Tibial artery (tissue), 4 donors: ENCODE measurements around the gene GLTPD2.

Experiments
- DNase-seq, 2 donors: peaks; one replicate each; pipeline ENCODE4 v3.0.0-alpha.2; 2019
- H3K27ac ChIP-seq, 2 donors: fragments of 200-600 bp; sonication (generic) in 1 of 2; 1 replicate in 1 of 2; 2 replicates in 1 of 2; pipeline ENCODE4 v1.5.1; 2018 to 2019; ENCODE audit warnings: mild to moderate bottlenecking in 1 of 2
- H3K27me3 ChIP-seq, 2 donors: fragments of 200-600 bp; sonication (generic) in 1 of 2; one replicate each; pipeline versions ENCODE4 v1.5.1 to v1.6.0; 2016 to 2019
- H3K36me3 ChIP-seq, 3 donors: fragments of 200-600 bp; sonication (generic) in 2 of 3; one replicate each; pipeline ENCODE4 v1.5.1; 2016 to 2019; ENCODE audit warnings: mild to moderate bottlenecking in 2 of 3
- H3K4me1 ChIP-seq, 4 donors: fragments of 200-600 bp; sonication (generic) in 2 of 4; 1 replicate in 3 of 4; 2 replicates in 1 of 4; pipeline ENCODE4 v1.5.1; 2016 to 2019
- H3K4me3 ChIP-seq, 2 donors: fragments of 200-600 bp; sonication (generic) in 1 of 2; 1 replicate in 1 of 2; 2 replicates in 1 of 2; pipeline ENCODE4 v1.5.1; 2018 to 2019; ENCODE audit warnings: mild to moderate bottlenecking in 2 of 2
- H3K9me3 ChIP-seq, 3 donors: fragments of 200-600 bp; sonication (generic) in 1 of 3; one replicate each; pipeline ENCODE4 v1.5.1; 2016 to 2019
- intact Hi-C: fragments of 100-400 bp; cut with DNase I; formaldehyde crosslinking; loops from one replicate; pipeline ENCODE4 v1.15.0; 2023; ENCODE audit warnings: low total_unique reads
- TF ChIP-seq, protein P1 (sequence below), 2 experiments: fragments of 200-600 bp in 1 of 2; fragments of 450-650 bp in 1 of 2; IDR thresholded peaks; one replicate each; pipeline ENCODE4 v1.5.1; 2017 to 2019; ENCODE audit warnings: antibody characterized with exemption in 2 of 2, mild to moderate bottlenecking in 1 of 2, moderate library complexity in 1 of 2

GLTPD2 gene

DNA sequence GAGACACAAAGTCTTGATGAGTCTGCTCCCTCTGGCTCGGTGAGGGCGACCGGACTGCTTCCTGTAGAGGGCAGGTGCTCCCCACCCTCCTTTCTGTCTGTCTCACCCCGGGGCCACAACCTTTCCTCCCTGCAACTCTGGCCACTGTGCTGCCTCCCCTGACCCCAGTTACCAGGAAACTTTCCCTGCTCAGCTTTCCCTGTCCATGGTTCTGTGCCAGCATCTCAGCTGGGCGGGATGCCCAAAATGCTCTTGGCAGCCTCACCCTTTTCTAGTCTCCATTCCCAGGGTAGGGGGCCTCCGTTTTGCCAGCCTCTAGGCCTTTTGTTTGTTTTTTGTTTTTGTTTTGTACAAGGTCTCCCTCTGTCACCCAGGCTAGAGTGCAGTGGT is 19.6 kb downstream of the GLTPD2 start:
- intact Hi-C loops, result no loop called here
- no peaks in the 10 kb centered on the region for H3K27me3 ChIP-seq
- no peak overlapping the region for H3K27ac ChIP-seq
- peaks cover 0 to 25% (median 18%) of the 10 kb centered on the region in 4 donors for H3K4me1 ChIP-seq
- H3K9me3 ChIP-seq, result no peaks in the 10 kb centered on the region
- peaks cover 0 to 31% (median 6%) of the 10 kb centered on the region in 3 donors for H3K36me3 ChIP-seq
- H3K4me3 ChIP-seq, result peak overlapping the region in 1 of 2 donors; percentile 89
- peak in 1 of 2 donors; percentile 80 for DNase-seq
- TF ChIP-seq, protein P1, sequence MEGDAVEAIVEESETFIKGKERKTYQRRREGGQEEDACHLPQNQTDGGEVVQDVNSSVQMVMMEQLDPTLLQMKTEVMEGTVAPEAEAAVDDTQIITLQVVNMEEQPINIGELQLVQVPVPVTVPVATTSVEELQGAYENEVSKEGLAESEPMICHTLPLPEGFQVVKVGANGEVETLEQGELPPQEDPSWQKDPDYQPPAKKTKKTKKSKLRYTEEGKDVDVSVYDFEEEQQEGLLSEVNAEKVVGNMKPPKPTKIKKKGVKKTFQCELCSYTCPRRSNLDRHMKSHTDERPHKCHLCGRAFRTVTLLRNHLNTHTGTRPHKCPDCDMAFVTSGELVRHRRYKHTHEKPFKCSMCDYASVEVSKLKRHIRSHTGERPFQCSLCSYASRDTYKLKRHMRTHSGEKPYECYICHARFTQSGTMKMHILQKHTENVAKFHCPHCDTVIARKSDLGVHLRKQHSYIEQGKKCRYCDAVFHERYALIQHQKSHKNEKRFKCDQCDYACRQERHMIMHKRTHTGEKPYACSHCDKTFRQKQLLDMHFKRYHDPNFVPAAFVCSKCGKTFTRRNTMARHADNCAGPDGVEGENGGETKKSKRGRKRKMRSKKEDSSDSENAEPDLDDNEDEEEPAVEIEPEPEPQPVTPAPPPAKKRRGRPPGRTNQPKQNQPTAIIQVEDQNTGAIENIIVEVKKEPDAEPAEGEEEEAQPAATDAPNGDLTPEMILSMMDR (IDR thresholded peaks at IDR 0.05), result no peak

DNA sequence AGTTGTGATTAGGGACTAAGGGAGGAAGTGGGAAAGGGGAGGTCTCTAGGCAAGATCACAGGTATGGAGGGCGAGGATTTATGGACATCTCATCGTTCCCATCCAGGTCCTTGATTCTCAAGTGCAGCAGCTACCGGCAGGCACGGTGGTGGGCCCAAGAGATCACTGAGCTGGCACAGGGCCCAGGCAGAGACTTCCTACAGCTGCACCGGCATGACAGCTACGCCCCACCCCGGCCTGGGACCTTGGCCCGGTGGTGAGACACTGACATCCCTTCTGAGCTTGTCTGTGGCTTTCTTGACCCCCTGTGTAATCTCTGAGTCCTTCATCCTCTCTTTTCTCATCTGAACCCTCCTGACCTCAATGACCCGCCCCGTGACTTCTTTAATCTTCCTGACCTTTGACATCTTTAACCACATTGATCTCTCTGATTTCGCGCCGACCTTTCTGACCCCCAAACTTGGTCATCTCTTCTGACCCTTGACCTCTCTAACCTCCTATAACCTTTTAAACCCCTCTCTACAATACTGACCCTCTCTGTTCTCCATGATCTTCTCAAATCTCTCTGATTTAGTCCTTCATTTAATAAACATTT is 22.0 kb downstream of the GLTPD2 start:
- no peaks in the 10 kb centered on the region for H3K27me3 ChIP-seq
- no peak overlapping the region for H3K27ac ChIP-seq
- H3K9me3 ChIP-seq, result no peaks in the 10 kb centered on the region
- intact Hi-C loops, result no loop called here
- no peak overlapping the region for H3K4me3 ChIP-seq
- peaks cover 0 to 48% (median 14%) of the 10 kb centered on the region in 3 donors for H3K36me3 ChIP-seq
- DNase-seq, result no peak
- TF ChIP-seq, protein P1 (IDR thresholded peaks at IDR 0.05), result no peak
- peaks cover 0 to 24% (median 18%) of the 10 kb centered on the region in 4 donors for H3K4me1 ChIP-seq

DNA sequence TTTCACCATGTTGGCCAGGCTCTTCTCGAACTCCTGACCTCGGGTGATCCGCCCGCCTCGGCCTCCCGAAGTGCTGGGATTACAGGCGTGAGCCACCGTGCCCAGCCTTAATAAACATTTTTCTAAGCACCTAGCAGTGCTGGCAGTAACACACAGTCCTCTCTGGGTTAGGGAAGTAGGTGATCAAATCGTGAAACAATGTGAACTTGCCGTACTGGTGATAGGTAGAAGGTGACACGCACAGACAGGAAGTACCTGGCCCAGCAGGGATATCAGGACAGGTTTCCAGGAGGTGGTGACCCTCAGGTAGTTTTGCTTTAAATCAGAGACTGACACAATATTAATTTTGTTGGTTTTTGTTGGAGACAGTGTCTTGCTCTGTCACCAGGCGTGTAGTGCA is 22.7 kb downstream of the GLTPD2 start:
- Histone ChIP-seq H3K9me3 (no peaks in the 10 kb centered on the region), H3K27ac (no peak overlapping the region), H3K36me3 (peaks cover under 1 to 55% (median 19%) of the 10 kb centered on the region in 3 donors), H3K4me1 (peaks cover 0 to 17% (median 15%) of the 10 kb centered on the region in 4 donors), H3K4me3 (no peak overlapping the region), H3K27me3 (no peaks in the 10 kb centered on the region)
- intact Hi-C loops, result no loop called here
- TF ChIP-seq, protein P1 (IDR thresholded peaks at IDR 0.05), result no peak
- DNase-seq, result no peak

DNA sequence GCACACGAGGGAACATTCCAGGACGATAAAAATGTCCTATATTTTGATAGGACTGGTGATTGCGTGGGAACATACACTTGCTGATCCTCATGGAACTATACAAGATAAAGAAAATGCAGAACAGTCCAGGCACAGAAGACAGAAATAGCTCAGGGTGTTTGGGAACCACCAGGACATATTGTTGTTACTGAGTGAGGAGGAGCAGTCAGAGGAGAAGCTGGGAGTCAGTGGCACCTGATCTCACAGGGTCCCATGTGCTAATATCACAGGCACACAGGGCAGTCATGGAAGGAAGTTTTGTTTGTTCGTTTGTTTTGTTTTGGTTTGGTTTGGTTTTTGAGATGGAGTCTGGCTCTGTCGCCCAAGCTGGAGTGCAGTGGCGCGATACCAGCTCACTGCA is 23.9 kb downstream of the GLTPD2 start:
- Histone ChIP-seq H3K36me3 (peaks cover 3 to 67% (median 30%) of the 10 kb centered on the region in 3 donors), H3K27me3 (no peaks in the 10 kb centered on the region), H3K4me1 (peaks cover 0 to 12% (median 10%) of the 10 kb centered on the region in 4 donors), H3K4me3 (no peak overlapping the region), H3K27ac (no peak overlapping the region), H3K9me3 (no peaks in the 10 kb centered on the region)
- DNase-seq, result no peak
- intact Hi-C loops, result no loop called here
- TF ChIP-seq, protein P1 (IDR thresholded peaks at IDR 0.05), result no peak

DNA sequence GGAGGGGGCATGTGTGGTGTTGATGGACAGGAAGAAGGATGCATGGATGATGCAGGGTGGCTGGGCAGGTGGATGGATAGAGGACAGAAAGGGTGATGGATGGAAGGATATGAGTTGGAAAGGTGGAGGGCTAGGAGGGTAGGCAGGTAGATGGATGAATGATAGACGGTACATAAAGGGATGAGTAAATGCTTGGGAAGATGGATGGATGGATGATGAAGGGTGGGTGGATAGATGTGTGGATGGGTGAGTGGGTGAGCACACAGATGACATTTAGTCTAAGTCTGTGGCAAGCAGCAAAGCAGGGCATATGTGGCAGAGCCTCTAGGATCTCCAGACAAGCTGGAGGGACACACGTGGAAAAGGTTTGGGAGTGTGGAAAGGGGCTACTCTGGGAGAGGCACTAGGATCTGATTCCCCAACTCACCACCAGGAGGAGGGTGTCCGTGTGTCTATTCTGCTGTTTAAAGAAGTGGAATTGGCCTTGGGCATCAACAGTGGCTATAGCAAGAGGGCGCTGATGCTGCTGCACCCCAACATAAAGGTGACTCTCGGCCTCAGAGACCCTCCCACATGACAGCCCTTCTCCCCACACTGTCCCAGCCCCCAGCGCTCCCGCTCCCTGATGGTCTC is 26.4 kb downstream of the GLTPD2 start:
- H3K36me3 ChIP-seq, result peaks cover 3 to 77% (median 40%) of the 10 kb centered on the region in 3 donors
- intact Hi-C loops, result no loop called here

More for the DNA sequence above, 26.4 kb downstream of the GLTPD2 start:
- no peak for DNase-seq
- Histone ChIP-seq H3K27me3 (no peaks in the 10 kb centered on the region), H3K9me3 (no peaks in the 10 kb centered on the region), H3K27ac (no peak overlapping the region), H3K4me3 (no peak overlapping the region), H3K4me1 (no peaks in the 10 kb centered on the region)
- TF ChIP-seq, protein P1 (IDR thresholded peaks at IDR 0.05), result no peak
